WTC11 (cell line): ENCODE data around the gene ANKRD18B.

ENCODE experiments used
- AR ChIP-seq: fragments of 250-450 bp; sonication (Bioruptor Pico); IDR thresholded peaks from 2 replicates; pipeline ENCODE4 v1.9.0; 2021; ENCODE audit warnings: mild to moderate bottlenecking
- ATF2 ChIP-seq: sonication (generic); formaldehyde crosslinking; IDR thresholded peaks from 2 replicates; pipeline ENCODE4 v1.8.1; 2022; ENCODE audit warnings: low read depth, missing genetic modification reagents, borderline replicate concordance
- ATF3 ChIP-seq: sonication (generic); formaldehyde crosslinking; conservative IDR thresholded peaks from 2 replicates; pipeline ENCODE4 v1.8.1; 2022; ENCODE audit warnings: mild to moderate bottlenecking, missing genetic modification reagents
- CDX4 ChIP-seq: fragments of 250-450 bp; sonication (Bioruptor Pico); IDR thresholded peaks from 2 replicates; pipeline ENCODE4 v1.9.0; 2021; ENCODE audit warnings: moderate library complexity, mild to moderate bottlenecking, inconsistent platforms, borderline replicate concordance
- CTCF ChIP-seq: fragments of 200-600 bp; IDR thresholded peaks from 2 replicates; pipeline ENCODE4 v1.8.0; 2022; ENCODE audit warnings: antibody characterized with exemption
- MYBL2 ChIP-seq: sonication (generic); formaldehyde crosslinking; IDR thresholded peaks from 2 replicates; pipeline ENCODE4 v1.8.1; 2023; ENCODE audit warnings: mild to moderate bottlenecking, moderate library complexity, missing genetic modification reagents
- NR1H2 ChIP-seq: sonication (generic); formaldehyde crosslinking; IDR thresholded peaks from 2 replicates; pipeline ENCODE4 v1.9.0; 2021; ENCODE audit warnings: mild to moderate bottlenecking, moderate library complexity, missing genetic modification reagents
- TCF7 ChIP-seq: sonication (generic); formaldehyde crosslinking; IDR thresholded peaks from 2 replicates; pipeline ENCODE4 v1.8.0; 2022; ENCODE audit warnings: mild to moderate bottlenecking, low read depth, missing genetic modification reagents, moderate library complexity
- USF2 ChIP-seq: sonication (generic); formaldehyde crosslinking; IDR thresholded peaks from 2 replicates; pipeline ENCODE4 v1.8.1; 2023; ENCODE audit warnings: mild to moderate bottlenecking, missing genetic modification reagents, moderate library complexity
- ZNF121 ChIP-seq: sonication (generic); formaldehyde crosslinking; IDR thresholded peaks from 2 replicates; pipeline ENCODE4 v1.8.0; 2023; ENCODE audit warnings: missing genetic modification reagents
- ZNF263 ChIP-seq: sonication (generic); formaldehyde crosslinking; IDR thresholded peaks from 2 replicates; pipeline ENCODE4 v1.8.1; 2022; ENCODE audit warnings: low read depth, mild to moderate bottlenecking, moderate library complexity, missing genetic modification reagents
- ZNF317 ChIP-seq: sonication (generic); formaldehyde crosslinking; IDR thresholded peaks from 2 replicates; pipeline ENCODE4 v1.8.1; 2023; ENCODE audit warnings: low read depth, mild to moderate bottlenecking, moderate library complexity, missing genetic modification reagents, borderline replicate concordance

- TF ChIP-seq TCF7 (CRISPR knock-in tag): no peak
- no peak for TF ChIP-seq CTCF
- TF ChIP-seq ATF3 (CRISPR knock-in tag): no peak
- TF ChIP-seq ZNF121 (CRISPR knock-in tag): no peak
- no peak for TF ChIP-seq CDX4
- TF ChIP-seq NR1H2 (CRISPR knock-in tag): no peak
- TF ChIP-seq MYBL2 (CRISPR knock-in tag): no peak
- TF ChIP-seq USF2: no peak
- no peak for TF ChIP-seq AR (CRISPR knock-in tag)
- no peak for TF ChIP-seq ATF2
- TF ChIP-seq ZNF263 (CRISPR knock-in tag): no peak
- no peak for TF ChIP-seq ZNF317 (CRISPR knock-in tag)
Observed at GRCh38 chr9:33614001-33614687, 90.1 kb downstream of the ANKRD18B start.
